ENCODE data around the gene HLA-DMA. TPM values are rescaled to one million over a fixed set of nuclear protein-coding genes. Genes with fewer than 3 reads are reported as not detected.
A peak's percentile ranks its signal among the peaks of the same experiment; 100 is the strongest.

The HLA-DMA gene
- total and polyA plus RNA-seq, 9 of the 15 experiments (the other 6 are each of a cell fraction or from before 2014, with no cell fraction given): 0.13 to 0.83 (median 0.51) TPM

GRCh38 chr6:32968093-32968866 is 15.4 kb upstream of the HLA-DMA start, which contains the start of gene BRD2 (continued):
- TF ChIP-seq, protein P1, sequence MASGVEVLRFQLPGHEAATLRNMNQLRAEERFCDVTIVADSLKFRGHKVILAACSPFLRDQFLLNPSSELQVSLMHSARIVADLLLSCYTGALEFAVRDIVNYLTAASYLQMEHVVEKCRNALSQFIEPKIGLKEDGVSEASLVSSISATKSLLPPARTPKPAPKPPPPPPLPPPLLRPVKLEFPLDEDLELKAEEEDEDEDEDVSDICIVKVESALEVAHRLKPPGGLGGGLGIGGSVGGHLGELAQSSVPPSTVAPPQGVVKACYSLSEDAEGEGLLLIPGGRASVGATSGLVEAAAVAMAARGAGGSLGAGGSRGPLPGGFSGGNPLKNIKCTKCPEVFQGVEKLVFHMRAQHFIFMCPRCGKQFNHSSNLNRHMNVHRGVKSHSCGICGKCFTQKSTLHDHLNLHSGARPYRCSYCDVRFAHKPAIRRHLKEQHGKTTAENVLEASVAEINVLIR (CRISPR knock-in tag; IDR thresholded peaks at IDR 0.05): no peak; the same call in 1 of the 2 replicates
- TF ChIP-seq ZNF146 (CRISPR knock-in tag; IDR thresholded peaks at IDR 0.05; ENCODE audit: unreplicated experiment) (no peak), LCOR (CRISPR knock-in tag; IDR thresholded peaks at IDR 0.05) (peak; percentile 71), EZH2 (IDR thresholded peaks at IDR 0.05; ENCODE audit: borderline replicate concordance, low read depth, low read length) (no peak), ZNF253 (CRISPR knock-in tag; conservative IDR thresholded peaks at IDR 0.05) (no peak), TCF7 (IDR thresholded peaks at IDR 0.05; ENCODE audit: borderline replicate concordance) (no peak; the same call in 1 of the 2 replicates), HEY1 (CRISPR knock-in tag; IDR thresholded peaks at IDR 0.05; ENCODE audit: borderline replicate concordance) (no peak; the same call in 1 of the 2 replicates), BACH1 (tag; IDR thresholded peaks at IDR 0.05) (no peak), NCOA6 (IDR thresholded peaks at IDR 0.05) (no peak), KLF16 (IDR thresholded peaks at IDR 0.05) (0 out of 2 replicates have a peak, but pooled peaks have one; percentile 35), ZNF764 (CRISPR knock-in tag; IDR thresholded peaks at IDR 0.05; ENCODE audit: low read depth) (no peak), NR4A1 (CRISPR knock-in tag; IDR thresholded peaks at IDR 0.05) (peak; percentile 79; the same call in 1 of the 2 replicates), NR4A1 (tag; IDR thresholded peaks at IDR 0.05) (peak; percentile 72), NUFIP1 (IDR thresholded peaks at IDR 0.05; ENCODE audit: partially characterized antibody) (no peak), MGA (IDR thresholded peaks at IDR 0.05) (no peak), TEAD4 (IDR thresholded peaks at IDR 0.05; ENCODE audit: low read length) (peak; percentile 66), TEAD4 (CRISPR knock-in tag; IDR thresholded peaks at IDR 0.05; ENCODE audit: borderline replicate concordance) (no peak)

Measured in K562 (cell line).